Neuronal stem cell (in vitro differentiated cells): ENCODE measurements around the gene STRADB.
"Not testable (repeated sequence)": the region's sequence is repeated elsewhere in the genome, so short reads cannot be mapped to it uniquely, and the experiment has no call there.

ENCODE experiments used
- DNase-seq: peaks from one replicate; pipeline ENCODE4 v3.0.0-alpha.2; 2013; ENCODE audit warnings: low spot score
- H2AFZ ChIP-seq: one replicate; pipeline ENCODE4 v1.6.1; 2013; ENCODE audit warnings: mild to moderate bottlenecking, low read length, inconsistent platforms
- H2AK5ac ChIP-seq: 2 replicates; pipeline ENCODE4 v1.6.1; 2013; ENCODE audit warnings: low read depth, mild to moderate bottlenecking, inconsistent platforms, low read length, moderate library complexity, mixed read lengths
- H2BK120ac ChIP-seq: 2 replicates; pipeline ENCODE4 v1.6.1; 2013; ENCODE audit warnings: low read depth, mild to moderate bottlenecking, inconsistent platforms, low read length, moderate library complexity, mixed read lengths
- H2BK12ac ChIP-seq: one replicate; pipeline ENCODE4 v1.6.1; 2013; ENCODE audit warnings: low read length, inconsistent platforms
- H2BK15ac ChIP-seq: 2 replicates; pipeline ENCODE4 v1.6.1; 2013; ENCODE audit warnings: mild to moderate bottlenecking, low read length, inconsistent platforms, mixed read lengths
- H2BK5ac ChIP-seq: one replicate; pipeline ENCODE4 v1.6.1; 2013; ENCODE audit warnings: inconsistent platforms, mild to moderate bottlenecking, low read length, moderate library complexity
- H3K14ac ChIP-seq: one replicate; pipeline ENCODE4 v1.6.1; 2013; ENCODE audit warnings: low read length, inconsistent platforms
- H3K18ac ChIP-seq: 2 replicates; pipeline ENCODE4 v1.6.1; 2013; ENCODE audit warnings: low read length, inconsistent platforms
- H3K23ac ChIP-seq: 2 replicates; pipeline ENCODE4 v1.6.1; 2013; ENCODE audit warnings: low read depth, mild to moderate bottlenecking, mixed read lengths, low read length, inconsistent platforms; ENCODE audit not compliant: poor library complexity
- H3K27ac ChIP-seq: replicated peaks from 3 replicates; pipeline ENCODE4 v1.5.1; 2013; ENCODE audit warnings: low read length, inconsistent platforms
- H3K27me3 ChIP-seq, 3 experiments: 2 replicates each; pipeline ENCODE4 v1.6.1; 2013; ENCODE audit warnings: low read length in 3 of 3, mild to moderate bottlenecking in 2 of 3, inconsistent platforms in 1 of 3, low read depth in 1 of 3, mixed read lengths in 1 of 3, moderate library complexity in 1 of 3; ENCODE audit not compliant: control insufficient read depth in 3 of 3, insufficient read depth in 3 of 3
- H3K36me3 ChIP-seq, 2 donors: replicated peaks in 1 of 2; 2 replicates each; pipeline ENCODE4 v1.6.1; 2013; ENCODE audit warnings: low read length in 2 of 2; ENCODE audit not compliant: control insufficient read depth in 2 of 2, insufficient read depth in 2 of 2
- H3K4ac ChIP-seq: 2 replicates; pipeline ENCODE4 v1.6.1; 2013; ENCODE audit warnings: inconsistent platforms, mild to moderate bottlenecking, low read length, moderate library complexity
- H3K4me1 ChIP-seq, 2 donors: 1 replicate in 1 of 2; 2 replicates in 1 of 2; pipeline ENCODE4 v1.6.1; 2013; ENCODE audit warnings: low read length in 2 of 2, low read depth in 1 of 2; ENCODE audit not compliant: control insufficient read depth in 2 of 2, insufficient read depth in 1 of 2
- H3K4me2 ChIP-seq: one replicate; pipeline ENCODE4 v1.6.1; 2013; ENCODE audit warnings: mild to moderate bottlenecking, low read length, inconsistent platforms; ENCODE audit not compliant: insufficient read depth, poor library complexity, severe bottlenecking
- H3K4me3 ChIP-seq, 2 donors: 2 replicates each; pipeline ENCODE4 v1.5.1; 2013; ENCODE audit warnings: low read length in 2 of 2, mild to moderate bottlenecking in 2 of 2, inconsistent platforms in 1 of 2, moderate library complexity in 1 of 2
- H3K79me1 ChIP-seq: one replicate; pipeline ENCODE4 v1.6.1; 2013; ENCODE audit warnings: low read depth, mild to moderate bottlenecking, inconsistent platforms, low read length, moderate library complexity
- H3K9ac ChIP-seq: one replicate; pipeline ENCODE4 v1.6.1; 2013; ENCODE audit warnings: mild to moderate bottlenecking, low read depth, low read length, inconsistent platforms; ENCODE audit not compliant: poor library complexity
- H3K9me3 ChIP-seq, 2 donors: replicated peaks in 1 of 2; 2 replicates each; pipeline versions ENCODE3 to v1.6.1; 2013; ENCODE audit warnings: low read length in 2 of 2, mild to moderate bottlenecking in 2 of 2, inconsistent platforms in 1 of 2, low read depth in 1 of 2, mixed read lengths in 1 of 2, moderate library complexity in 1 of 2; ENCODE audit not compliant: control insufficient read depth in 2 of 2, insufficient read depth in 1 of 2
- H4K8ac ChIP-seq: one replicate; pipeline ENCODE4 v1.6.1; 2013; ENCODE audit warnings: low read depth, mild to moderate bottlenecking, inconsistent platforms, low read length, moderate library complexity
- H4K91ac ChIP-seq: one replicate; pipeline ENCODE4 v1.6.1; 2013; ENCODE audit warnings: low read length, low read depth, mild to moderate bottlenecking, inconsistent platforms; ENCODE audit not compliant: poor library complexity
- WGBS, 2 donors: extraction: QIAGEN DNeasy Blood & Tissue Kit; methylation state at CpG; one replicate each; pipeline ENCODE4 v1.1.7; 2013; ENCODE audit warnings: missing lambda C conversion rate in 2 of 2, mixed read lengths in 1 of 2; ENCODE audit not compliant: insufficient read length in 2 of 2, insufficient replicate concordance in 1 of 2; ENCODE audit errors: extremely low coverage in 2 of 2; 5-methylcytosine and 5-hydroxymethylcytosine counted together

STRADB gene

DNA sequence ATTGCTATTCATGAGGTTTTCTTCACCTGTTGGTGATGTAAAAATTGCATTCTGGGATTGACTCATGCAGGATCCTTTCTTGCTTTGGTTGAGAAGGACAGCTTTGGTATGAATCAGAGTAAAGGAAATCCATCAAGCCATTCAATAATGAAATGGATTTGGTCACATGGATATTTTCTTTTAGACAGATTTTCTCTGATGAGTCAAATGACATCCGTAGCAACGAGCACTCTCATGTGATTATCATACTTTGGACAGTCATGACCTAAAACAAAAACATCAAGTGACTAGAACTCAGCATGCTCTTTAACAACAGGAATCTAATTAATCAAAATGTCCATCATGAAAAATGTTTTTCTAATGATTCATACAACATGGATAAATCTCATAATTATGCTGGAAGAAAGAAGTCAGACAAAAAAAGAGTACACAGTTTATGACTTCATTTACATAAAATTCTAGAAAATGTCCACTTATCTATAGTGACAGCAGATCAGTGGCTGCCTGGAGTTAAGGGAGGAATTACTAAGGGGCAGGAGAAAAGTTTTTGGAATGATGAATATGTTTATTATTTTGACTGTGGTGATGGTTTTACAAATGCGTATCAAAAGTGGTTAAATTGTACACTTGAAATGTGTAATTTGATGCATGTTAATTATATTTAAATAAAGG lies 31.0 kb upstream of the STRADB start:
- Histone ChIP-seq H3K4me1 (peaks cover 0 to 6% of the 10 kb centered on the region in 2 donors), H4K8ac (no peak overlapping the region), H3K4me2 (no peak overlapping the region), H2BK120ac (no peak overlapping the region), H3K23ac (no peak overlapping the region), H3K27ac (no peak overlapping the region), H3K79me1 (no peaks in the 10 kb centered on the region), H3K4ac (no peak overlapping the region), H3K27me3 (no peaks in the 10 kb centered on the region), H3K14ac (no peak overlapping the region), H3K18ac (no peak overlapping the region), H2BK15ac (no peak overlapping the region), H4K91ac (no peak overlapping the region), H3K36me3 (peaks cover 0 to 2% of the 10 kb centered on the region in 2 donors), H3K4me3 (no peak overlapping the region), H2AK5ac (no peak overlapping the region), H3K9me3 (no peaks in the 10 kb centered on the region), H3K9ac (no peak overlapping the region), H2BK12ac (no peak overlapping the region), H2BK5ac (no peak overlapping the region), H2AFZ (no peak overlapping the region)
- 100% methylated on average over 1 of the region's 3 CpGs; no CpG with 5 or more reads in 1 of the 2 donors for WGBS, 2 donors
- DNase-seq: no peak

DNA sequence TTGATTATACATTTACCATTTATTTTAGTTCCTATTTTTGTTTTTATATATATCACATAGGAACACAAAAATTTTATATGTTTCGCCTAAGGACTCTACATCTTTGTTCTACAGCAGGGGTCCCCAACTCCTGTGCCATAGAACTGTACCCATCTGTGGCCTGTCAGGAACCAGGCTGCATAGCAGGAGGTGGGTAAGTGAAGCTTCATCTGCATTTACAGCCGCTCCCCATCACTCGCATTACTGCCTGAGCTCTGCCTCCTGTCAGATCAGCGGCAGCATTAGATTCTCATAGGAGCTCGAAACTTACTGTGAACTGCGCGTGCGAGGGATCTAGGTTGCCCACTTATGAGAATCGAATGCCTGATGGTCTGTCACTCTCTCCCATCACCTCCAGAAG lies 25.6 kb upstream of the STRADB start:
- H3K9me3 ChIP-seq: peaks cover 2 to 3% of the 10 kb centered on the region in 2 donors
- H3K23ac ChIP-seq: no peak overlapping the region
- H3K27me3 ChIP-seq: no peaks in the 10 kb centered on the region
- H3K4me1 ChIP-seq: peaks cover 0 to 6% of the 10 kb centered on the region in 2 donors
- H3K18ac ChIP-seq: no peak overlapping the region
- H3K4ac ChIP-seq: no peak overlapping the region
- no peak overlapping the region for H4K91ac ChIP-seq
- H4K8ac ChIP-seq: no peak overlapping the region
- no CpG with 5 or more reads among the region's 9 CpGs for WGBS, 2 donors
- H2AK5ac ChIP-seq: no peak overlapping the region
- no peaks in the 10 kb centered on the region for H3K79me1 ChIP-seq
- H2BK15ac ChIP-seq: no peak overlapping the region
- no peak overlapping the region for H3K27ac ChIP-seq
- H2BK120ac ChIP-seq: no peak overlapping the region
- H3K9ac ChIP-seq: no peak overlapping the region
- H2BK12ac ChIP-seq: no peak overlapping the region
- H3K14ac ChIP-seq: no peak overlapping the region
- DNase-seq: no peak
- no peak overlapping the region for H3K4me3 ChIP-seq
- H2BK5ac ChIP-seq: no peak overlapping the region
- no peak overlapping the region for H3K4me2 ChIP-seq
- H2AFZ ChIP-seq: no peak overlapping the region
- no peaks in the 10 kb centered on the region for H3K36me3 ChIP-seq

DNA sequence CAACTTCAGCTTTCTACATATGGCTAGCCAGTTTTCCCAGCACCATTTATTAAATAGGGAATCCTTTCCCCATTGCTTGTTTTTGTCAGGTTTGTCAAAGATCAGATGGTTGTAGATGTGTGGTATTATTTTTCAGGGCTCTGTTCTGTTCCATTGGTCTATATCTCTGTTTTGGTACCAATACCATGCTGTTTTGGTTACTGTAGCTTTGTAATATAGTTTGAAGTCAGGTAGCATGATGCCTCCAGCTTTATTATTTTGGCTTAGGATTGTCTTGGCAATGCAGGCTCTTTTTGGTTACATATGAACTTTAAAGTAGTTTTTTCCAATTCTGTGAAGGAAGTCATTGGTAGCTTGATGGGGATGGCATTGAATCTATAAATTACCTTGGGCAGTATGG lies 23.2 kb upstream of the STRADB start:
- H3K14ac ChIP-seq, H3K27me3 ChIP-seq, H3K4me2 ChIP-seq, H3K36me3 ChIP-seq, H2BK5ac ChIP-seq, H3K9ac ChIP-seq, H3K18ac ChIP-seq, H2BK15ac ChIP-seq, H4K8ac ChIP-seq, H2AFZ ChIP-seq, H2BK120ac ChIP-seq, H3K4ac ChIP-seq, DNase-seq, H3K4me1 ChIP-seq, H2AK5ac ChIP-seq, H3K23ac ChIP-seq, H3K27ac ChIP-seq, H3K79me1 ChIP-seq, H3K4me3 ChIP-seq, H2BK12ac ChIP-seq, H4K91ac ChIP-seq: not testable (repeated sequence)
- H3K9me3 ChIP-seq: peaks cover 2 to 11% of the 10 kb centered on the region in 2 donors

DNA sequence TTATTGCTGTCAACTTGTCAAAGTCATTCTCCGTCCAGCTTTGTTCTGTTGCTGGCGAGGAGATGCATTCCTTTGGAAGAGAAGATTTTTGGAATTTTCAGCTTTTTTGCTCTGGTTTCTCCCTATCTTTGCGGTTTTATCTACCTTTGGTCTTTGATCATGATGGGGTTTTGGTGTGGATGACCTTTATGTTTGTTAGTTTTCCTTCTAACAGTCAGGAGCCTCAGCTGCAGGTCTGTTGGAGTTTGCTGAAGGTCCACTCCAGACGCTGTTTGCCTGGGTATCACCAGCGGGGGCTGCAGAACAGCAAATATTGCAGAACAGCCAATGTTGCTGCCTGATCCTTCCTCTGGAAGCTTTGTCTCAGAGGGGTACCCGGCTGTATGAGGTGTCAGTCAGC lies 21.7 kb upstream of the STRADB start:
- not testable (repeated sequence) for H3K36me3 ChIP-seq, H3K14ac ChIP-seq, H4K8ac ChIP-seq, H3K4me3 ChIP-seq, H3K4me2 ChIP-seq, H3K27ac ChIP-seq, H2BK120ac ChIP-seq, H2BK15ac ChIP-seq, H2BK12ac ChIP-seq, H3K79me1 ChIP-seq, H3K9ac ChIP-seq, H2AK5ac ChIP-seq, H3K18ac ChIP-seq, H3K4me1 ChIP-seq, H4K91ac ChIP-seq, H3K23ac ChIP-seq, H2AFZ ChIP-seq, DNase-seq, H3K4ac ChIP-seq, H3K27me3 ChIP-seq, H2BK5ac ChIP-seq
- peaks cover 2 to 11% of the 10 kb centered on the region in 2 donors for H3K9me3 ChIP-seq
- WGBS, 2 donors: no CpG with 5 or more reads among the region's 6 CpGs
